NT2/D1 (cell line): ENCODE measurements around the gene TNS3.

Source experiments
- SUZ12 ChIP-seq: IDR thresholded peaks from 2 replicates; pipeline ENCODE4 v1.6.1; 2011; ENCODE audit not compliant: insufficient read length, insufficient read depth; ENCODE audit errors: extremely low read depth
- YY1 ChIP-seq: IDR thresholded peaks from 2 replicates; pipeline ENCODE4 v1.6.1; 2011; ENCODE audit not compliant: insufficient read length, insufficient read depth
- ZNF274 ChIP-seq: IDR thresholded peaks from 2 replicates; pipeline ENCODE4 v1.6.1; 2011; ENCODE audit warnings: mild to moderate bottlenecking, low read depth, low read length

- no peak for TF ChIP-seq YY1
- no peak for TF ChIP-seq ZNF274
- no peak for TF ChIP-seq SUZ12
These were observed 123.9 kb downstream of the TNS3 start for GRCh38 chr7:47458057-47458456.
